Keratinocyte (primary cell): ENCODE data around the gene GAGE10. TPM values are rescaled to one million over a fixed set of nuclear protein-coding genes. Genes with fewer than 3 reads are reported as not detected.
"Not testable (repeated sequence)": the region's sequence is repeated elsewhere in the genome, so short reads cannot be mapped to it uniquely, and the experiment has no call there.

Experiments
- DNase-seq: peaks from one replicate; pipeline ENCODE4 v3.0.0-alpha.2; 2011; ENCODE audit warnings: low read depth, missing footprints, low spot score
- FAIRE-seq: peaks from 2 replicates; lab custom pipeline; 2011; peaks lifted over from hg19 to GRCh38; lab: Jason Lieb, UNC
- H2AFZ ChIP-seq: 2 replicates; pipeline ENCODE4 v1.6.0; 2012; ENCODE audit warnings: low read length, control low read depth, inconsistent platforms; ENCODE audit not compliant: control insufficient read depth
- H3K27ac ChIP-seq: 2 replicates; pipeline ENCODE4 v1.5.1; 2011; ENCODE audit warnings: low read length; ENCODE audit not compliant: control insufficient read depth, insufficient read depth
- H3K27me3 ChIP-seq: 3 replicates; pipeline ENCODE4 v1.6.0; 2011; ENCODE audit warnings: low read length; ENCODE audit not compliant: control insufficient read depth, insufficient read depth; ENCODE audit errors: extremely low read depth
- H3K36me3 ChIP-seq, 2 experiments: 2 replicates in 1 of 2; 3 replicates in 1 of 2; pipeline ENCODE4 v1.5.1; 2011; ENCODE audit warnings: low read length in 2 of 2, mild to moderate bottlenecking in 1 of 2; ENCODE audit not compliant: control insufficient read depth in 2 of 2, insufficient read depth in 2 of 2; ENCODE audit errors: extremely low read depth in 1 of 2
- H3K4me1 ChIP-seq: 3 replicates; pipeline ENCODE4 v1.5.1; 2011; ENCODE audit warnings: low read length; ENCODE audit not compliant: control insufficient read depth, insufficient read depth; ENCODE audit errors: extremely low read depth
- H3K4me2 ChIP-seq: 3 replicates; pipeline ENCODE4 v1.6.0; 2011; ENCODE audit warnings: low read depth, low read length; ENCODE audit not compliant: control insufficient read depth, insufficient read depth; ENCODE audit errors: extremely low read depth
- H3K4me3 ChIP-seq, 3 experiments: fragments of 200-600 bp in 1 of 3; sonication (generic) in 1 of 3; 2 replicates in 2 of 3; 3 replicates in 1 of 3; pipeline ENCODE4 v1.5.1; 2011 to 2016; ENCODE audit warnings: low read length in 3 of 3, mild to moderate bottlenecking in 3 of 3, control low read depth in 2 of 3, inconsistent platforms in 1 of 3, low read depth in 1 of 3, mixed read lengths in 1 of 3, mixed run types in 1 of 3, moderate library complexity in 1 of 3; ENCODE audit not compliant: control insufficient read depth in 2 of 3, insufficient read depth in 2 of 3; ENCODE audit errors: extremely low read depth in 1 of 3
- H3K79me2 ChIP-seq: 2 replicates; pipeline ENCODE4 v1.6.0; 2012; ENCODE audit warnings: low read length; ENCODE audit not compliant: control insufficient read depth, insufficient read depth
- H3K9ac ChIP-seq: 3 replicates; pipeline ENCODE4 v1.6.0; 2011; ENCODE audit warnings: low read length; ENCODE audit not compliant: control insufficient read depth, insufficient read depth; ENCODE audit errors: extremely low read depth
- H3K9me1 ChIP-seq: 3 replicates; pipeline ENCODE4 v1.6.0; 2011; ENCODE audit warnings: low read length; ENCODE audit not compliant: control insufficient read depth, insufficient read depth; ENCODE audit errors: extremely low read depth
- H3K9me3 ChIP-seq: 2 replicates; pipeline ENCODE4 v1.5.1; 2012; ENCODE audit warnings: low read depth, low read length; ENCODE audit not compliant: control insufficient read depth
- H4K20me1 ChIP-seq: 3 replicates; pipeline ENCODE4 v1.6.0; 2011; ENCODE audit warnings: low read length; ENCODE audit not compliant: control insufficient read depth, insufficient read depth; ENCODE audit errors: extremely low read depth
- dilution Hi-C: fragments of 300-500 bp; cut with MboI; formaldehyde crosslinking; loops from one replicate; pipeline ENCODE4 v1.7.0; 2020; ENCODE audit warnings: low sequenced_read_pairs; ENCODE audit not compliant: extremely low pct_ligation_motif_present
- polyA plus RNA-seq, 5 experiments: library from polyadenylated mRNA; depleted of rRNA in 3 of 5; stranded (reverse) in 3 of 5; stranded (forward) in 1 of 5; unstranded in 1 of 5; fragments of >200 nt; gene quantifications; 1 replicate in 1 of 5; 2 replicates in 3 of 5; 3 replicates in 1 of 5; pipeline versions ENCODE4 v1.2.1 to v1.2.3, GENCODE V29; 2011 to 2012; ENCODE audit warnings: missing spikeins in 2 of 5, low read depth in 1 of 5, low replicate concordance in 1 of 5

GAGE10 gene
- polyA plus RNA-seq, 1 donor (not counting 4 experiments of a cell fraction or from before 2014, with no cell fraction given): not detected

- H3K9me1 ChIP-seq, H3K27ac ChIP-seq, H4K20me1 ChIP-seq, dilution Hi-C loops, H3K9ac ChIP-seq, H3K4me2 ChIP-seq, DNase-seq, H3K27me3 ChIP-seq, H3K4me3 ChIP-seq, H3K79me2 ChIP-seq, H3K9me3 ChIP-seq, FAIRE-seq, H2AFZ ChIP-seq, H3K4me1 ChIP-seq, H3K36me3 ChIP-seq: not testable (repeated sequence)
These were observed 41.2 kb downstream of the GAGE10 start for GRCh38 chrX:49344496-49345175.

DNA sequence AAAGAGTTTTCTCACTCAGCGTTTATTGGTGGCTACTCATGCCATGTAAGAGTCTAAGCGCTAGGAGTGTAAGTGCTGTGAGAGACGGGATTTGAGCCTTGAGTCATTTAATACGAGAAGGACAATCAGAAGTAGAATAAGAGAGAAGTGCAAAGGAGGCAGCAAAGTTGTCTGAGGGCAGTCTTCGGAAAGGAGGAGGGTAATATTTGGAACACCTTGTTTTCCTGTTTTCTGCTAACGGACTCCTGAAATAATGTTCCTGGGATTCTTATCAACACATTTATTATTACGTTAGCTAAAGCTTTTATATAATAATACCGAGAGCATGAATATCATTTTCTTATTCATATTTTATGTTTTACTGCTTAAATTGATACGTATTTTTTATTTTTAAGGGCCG is 42.0 kb downstream of the GAGE10 start:
- H3K79me2 ChIP-seq, H3K36me3 ChIP-seq, H3K4me2 ChIP-seq, H3K9ac ChIP-seq, dilution Hi-C loops, H3K27ac ChIP-seq, H3K9me1 ChIP-seq, DNase-seq, H2AFZ ChIP-seq, FAIRE-seq, H3K27me3 ChIP-seq, H4K20me1 ChIP-seq, H3K4me3 ChIP-seq, H3K9me3 ChIP-seq, H3K4me1 ChIP-seq: not testable (repeated sequence)

GRCh38 chrX:49346150-49346549 is 42.7 kb downstream of the GAGE10 start:
- H2AFZ ChIP-seq, H3K27me3 ChIP-seq, H3K36me3 ChIP-seq, DNase-seq, H3K4me3 ChIP-seq, dilution Hi-C loops, H4K20me1 ChIP-seq, H3K79me2 ChIP-seq, H3K9ac ChIP-seq, FAIRE-seq, H3K9me1 ChIP-seq, H3K4me1 ChIP-seq, H3K9me3 ChIP-seq, H3K27ac ChIP-seq, H3K4me2 ChIP-seq: not testable (repeated sequence)

Other genes starting within 250 kb of the GAGE10 start
- gene CCDC120, start 244.6 kb upstream of the GAGE10 start, polyA plus RNA-seq: 4.9 to 10.5 TPM (median 8.1 TPM) in 3 replicates
- 4.0 to 9.8 TPM (median 6.9 TPM) in 3 replicates for gene PRAF2, start 229.6 kb upstream of the GAGE10 start, polyA plus RNA-seq
- gene WDR45, start 223.8 kb upstream of the GAGE10 start, polyA plus RNA-seq: 43.1 to 76.4 TPM (median 50.5 TPM) in 3 replicates
- 17.8 to 18.4 TPM (median 17.9 TPM) in 3 replicates for gene GPKOW, start 179.9 kb upstream of the GAGE10 start, polyA plus RNA-seq
- gene MAGIX, start 140.9 kb upstream of the GAGE10 start, polyA plus RNA-seq: 0.51 to 0.62 TPM (median 0.59 TPM) in 3 replicates
- 284 to 488 TPM (median 358 TPM) in 3 replicates for gene PLP2, start 131.7 kb upstream of the GAGE10 start, polyA plus RNA-seq
- gene PRICKLE3, start 117.3 kb upstream of the GAGE10 start, polyA plus RNA-seq: 8.6 to 13.7 TPM (median 8.7 TPM) in 3 replicates
- 0.07 to 0.23 TPM (median 0.13 TPM) in 3 replicates for gene SYP, start 103.5 kb upstream of the GAGE10 start, polyA plus RNA-seq
- 0.03 TPM in 1 of 3 replicates, not detected in the others for gene CACNA1F, start 70.3 kb upstream of the GAGE10 start, polyA plus RNA-seq
- gene CCDC22, start 68.2 kb upstream of the GAGE10 start, polyA plus RNA-seq: 8.2 to 13.5 TPM (median 8.5 TPM) in 3 replicates
- 0.05 to 0.12 TPM (median 0.06 TPM) in 3 replicates for gene FOXP3, start 38.9 kb upstream of the GAGE10 start, polyA plus RNA-seq
- 0.29 to 1.4 TPM (median 0.62 TPM) in 3 replicates for gene PPP1R3F, start 33.9 kb upstream of the GAGE10 start, polyA plus RNA-seq
- not detected in 3 replicates for gene GAGE12J, start 18.4 kb downstream of the GAGE10 start, polyA plus RNA-seq
- gene GAGE13, start 27.9 kb downstream of the GAGE10 start, polyA plus RNA-seq: not detected in 3 replicates
- not detected in 3 replicates for gene GAGE12C, start 228.5 kb downstream of the GAGE10 start, polyA plus RNA-seq
- gene GAGE12D, start 238.1 kb downstream of the GAGE10 start, polyA plus RNA-seq: not detected in 3 replicates
- gene GAGE12E, start 247.6 kb downstream of the GAGE10 start, polyA plus RNA-seq: not detected in 3 replicates